ENCODE data around the gene CTU1.

CTU1 gene

GRCh38 chr19:51063664-51064063 lies 44.5 kb downstream of the CTU1 start:
- Histone ChIP-seq H3K4me1 (ENCODE audit: control insufficient read depth, insufficient read depth, low read length) (no peaks in the 10 kb centered on the region), H3K9me3 (ENCODE audit: control insufficient read depth, insufficient read depth, low read depth, low read length) (no peaks in the 10 kb centered on the region), H3K4me3 (ENCODE audit: low read depth, low read length) (no peak overlapping the region), H3K36me3 (ENCODE audit: control insufficient read depth in 2 of 2, insufficient read depth in 1 of 2, low read length in 2 of 2) (no peaks in the 10 kb centered on the region), H3K27ac (ENCODE audit: extremely low read depth, low read depth, low read length) (no peak overlapping the region)
- no peak for TF ChIP-seq ZBTB48 (tag by site-specific recombination; IDR thresholded peaks at IDR 0.05)
- no peak for TF ChIP-seq ZNF664 (tag by site-specific recombination; IDR thresholded peaks at IDR 0.05)
- TF ChIP-seq HOXD13 (CRISPR knock-in tag; IDR thresholded peaks at IDR 0.05; ENCODE audit: borderline replicate concordance), result no peak
- no peak for TF ChIP-seq MZF1 (tag by site-specific recombination; IDR thresholded peaks at IDR 0.05; ENCODE audit: borderline replicate concordance)
- no peak for TF ChIP-seq ZNF19 (tag by site-specific recombination; IDR thresholded peaks at IDR 0.05; ENCODE audit: low read depth)
- no peak for TF ChIP-seq TRIM28 (IDR thresholded peaks at IDR 0.05; ENCODE audit: borderline replicate concordance, low read length)
- TF ChIP-seq ZNF132 (tag by site-specific recombination; IDR thresholded peaks at IDR 0.05; ENCODE audit: borderline replicate concordance), result no peak
- TF ChIP-seq FEZF1 (tag by site-specific recombination; IDR thresholded peaks at IDR 0.05), result no peak
- no peak for TF ChIP-seq ZNF175 (tag by site-specific recombination; IDR thresholded peaks at IDR 0.05)
- TF ChIP-seq, protein P1, sequence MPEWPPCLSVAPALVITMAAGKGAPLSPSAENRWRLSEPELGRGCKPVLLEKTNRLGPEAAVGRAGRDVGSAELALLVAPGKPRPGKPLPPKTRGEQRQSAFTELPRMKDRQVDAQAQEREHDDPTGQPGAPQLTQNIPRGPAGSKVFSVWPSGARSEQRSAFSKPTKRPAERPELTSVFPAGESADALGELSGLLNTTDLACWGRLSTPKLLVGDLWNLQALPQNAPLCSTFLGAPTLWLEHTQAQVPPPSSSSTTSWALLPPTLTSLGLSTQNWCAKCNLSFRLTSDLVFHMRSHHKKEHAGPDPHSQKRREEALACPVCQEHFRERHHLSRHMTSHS (tag by site-specific recombination; IDR thresholded peaks at IDR 0.05), result no peak
- TF ChIP-seq ZNF626 (tag by site-specific recombination; IDR thresholded peaks at IDR 0.05), result no peak
- TF ChIP-seq OSR2 (tag by site-specific recombination; IDR thresholded peaks at IDR 0.05), result no peak
- TF ChIP-seq KLF16 (tag by site-specific recombination; IDR thresholded peaks at IDR 0.05), result no peak
- TF ChIP-seq MYNN (tag by site-specific recombination; IDR thresholded peaks at IDR 0.05; ENCODE audit: borderline replicate concordance), result no peak
- no peak for TF ChIP-seq ZNF274 (IDR thresholded peaks at IDR 0.05; ENCODE audit: low read length)
- no peak for TF ChIP-seq ZNF274 (tag by site-specific recombination; IDR thresholded peaks at IDR 0.05; ENCODE audit: borderline replicate concordance)
- TF ChIP-seq ZBTB11 (tag by site-specific recombination; conservative IDR thresholded peaks at IDR 0.05; ENCODE audit: low read depth), result no peak
- TF ChIP-seq ZFP69B (tag by site-specific recombination; IDR thresholded peaks at IDR 0.05), result no peak
- TF ChIP-seq, protein P2, sequence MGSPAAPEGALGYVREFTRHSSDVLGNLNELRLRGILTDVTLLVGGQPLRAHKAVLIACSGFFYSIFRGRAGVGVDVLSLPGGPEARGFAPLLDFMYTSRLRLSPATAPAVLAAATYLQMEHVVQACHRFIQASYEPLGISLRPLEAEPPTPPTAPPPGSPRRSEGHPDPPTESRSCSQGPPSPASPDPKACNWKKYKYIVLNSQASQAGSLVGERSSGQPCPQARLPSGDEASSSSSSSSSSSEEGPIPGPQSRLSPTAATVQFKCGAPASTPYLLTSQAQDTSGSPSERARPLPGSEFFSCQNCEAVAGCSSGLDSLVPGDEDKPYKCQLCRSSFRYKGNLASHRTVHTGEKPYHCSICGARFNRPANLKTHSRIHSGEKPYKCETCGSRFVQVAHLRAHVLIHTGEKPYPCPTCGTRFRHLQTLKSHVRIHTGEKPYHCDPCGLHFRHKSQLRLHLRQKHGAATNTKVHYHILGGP (tag by site-specific recombination; IDR thresholded peaks at IDR 0.05), result no peak
- TF ChIP-seq OVOL3 (tag by site-specific recombination; IDR thresholded peaks at IDR 0.05), result no peak
- TF ChIP-seq ZNF571 (tag by site-specific recombination; IDR thresholded peaks at IDR 0.05), result no peak
- ChIA-PET POLR2A (no interaction called here), CTCF (interaction anchor here (1.9 kb wide), 1 partner anchor 33 kb away, joined by 10 read pairs; no protein-coding TSS in a partner anchor)

DNA sequence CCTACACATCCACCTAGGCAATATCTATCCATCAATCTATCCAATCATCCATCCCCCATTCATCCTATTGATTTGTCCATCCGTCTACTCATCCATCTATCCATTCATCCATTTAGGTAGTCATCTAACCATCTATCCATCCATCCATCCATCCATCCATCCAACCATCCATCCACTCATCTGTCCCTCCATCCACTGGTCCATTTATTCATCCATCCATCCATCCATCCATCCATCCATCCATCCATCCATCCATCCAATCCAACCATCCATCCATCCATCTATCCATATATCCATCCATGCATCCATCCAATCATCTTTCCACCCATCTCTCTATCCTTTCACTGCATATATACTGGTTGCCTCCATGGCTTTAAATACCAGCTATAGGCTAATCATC lies 47.2 kb downstream of the CTU1 start:
- ChIA-PET CTCF (no interaction called here), POLR2A (no interaction called here)
- H3K27ac ChIP-seq (ENCODE audit: extremely low read depth, low read depth, low read length), result no peak overlapping the region
- H3K4me1 ChIP-seq (ENCODE audit: control insufficient read depth, insufficient read depth, low read length), result no peaks in the 10 kb centered on the region
- no peaks in the 10 kb centered on the region for H3K36me3 ChIP-seq (ENCODE audit: control insufficient read depth in 2 of 2, insufficient read depth in 1 of 2, low read length in 2 of 2)
- H3K4me3 ChIP-seq (ENCODE audit: low read depth, low read length), result no peak overlapping the region
- no peaks in the 10 kb centered on the region for H3K9me3 ChIP-seq (ENCODE audit: control insufficient read depth, insufficient read depth, low read depth, low read length)
- TF ChIP-seq ZNF114 (tag by site-specific recombination; IDR thresholded peaks at IDR 0.05) (no peak), ZNF366 (tag by site-specific recombination; conservative IDR thresholded peaks at IDR 0.05) (peak; percentile 96), ZNF311 (tag by site-specific recombination; IDR thresholded peaks at IDR 0.05; ENCODE audit: borderline replicate concordance) (peak; percentile 62; the same call in 1 of the 2 replicates), ZNF148 (tag by site-specific recombination; IDR thresholded peaks at IDR 0.05; ENCODE audit: borderline replicate concordance) (no peak), WT1 (tag by site-specific recombination; IDR thresholded peaks at IDR 0.05) (no peak), ZBTB17 (tag by site-specific recombination; IDR thresholded peaks at IDR 0.05) (peak; percentile 98)
- TF ChIP-seq, protein P3, sequence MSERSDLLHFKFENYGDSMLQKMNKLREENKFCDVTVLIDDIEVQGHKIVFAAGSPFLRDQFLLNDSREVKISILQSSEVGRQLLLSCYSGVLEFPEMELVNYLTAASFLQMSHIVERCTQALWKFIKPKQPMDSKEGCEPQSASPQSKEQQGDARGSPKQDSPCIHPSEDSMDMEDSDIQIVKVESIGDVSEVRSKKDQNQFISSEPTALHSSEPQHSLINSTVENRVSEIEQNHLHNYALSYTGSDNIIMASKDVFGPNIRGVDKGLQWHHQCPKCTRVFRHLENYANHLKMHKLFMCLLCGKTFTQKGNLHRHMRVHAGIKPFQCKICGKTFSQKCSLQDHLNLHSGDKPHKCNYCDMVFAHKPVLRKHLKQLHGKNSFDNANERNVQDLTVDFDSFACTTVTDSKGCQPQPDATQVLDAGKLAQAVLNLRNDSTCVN (tag by site-specific recombination; optimal IDR thresholded peaks at IDR 0.05), result no peak
